NCI-H748 (cell line): ENCODE data around the gene WIZ.

Experiments used
- DNase-seq: peaks from one replicate; lab custom pipeline; 2025; ENCODE audit not compliant: unreplicated experiment; lab: John Stamatoyannopoulos, UW

WIZ gene

DNA sequence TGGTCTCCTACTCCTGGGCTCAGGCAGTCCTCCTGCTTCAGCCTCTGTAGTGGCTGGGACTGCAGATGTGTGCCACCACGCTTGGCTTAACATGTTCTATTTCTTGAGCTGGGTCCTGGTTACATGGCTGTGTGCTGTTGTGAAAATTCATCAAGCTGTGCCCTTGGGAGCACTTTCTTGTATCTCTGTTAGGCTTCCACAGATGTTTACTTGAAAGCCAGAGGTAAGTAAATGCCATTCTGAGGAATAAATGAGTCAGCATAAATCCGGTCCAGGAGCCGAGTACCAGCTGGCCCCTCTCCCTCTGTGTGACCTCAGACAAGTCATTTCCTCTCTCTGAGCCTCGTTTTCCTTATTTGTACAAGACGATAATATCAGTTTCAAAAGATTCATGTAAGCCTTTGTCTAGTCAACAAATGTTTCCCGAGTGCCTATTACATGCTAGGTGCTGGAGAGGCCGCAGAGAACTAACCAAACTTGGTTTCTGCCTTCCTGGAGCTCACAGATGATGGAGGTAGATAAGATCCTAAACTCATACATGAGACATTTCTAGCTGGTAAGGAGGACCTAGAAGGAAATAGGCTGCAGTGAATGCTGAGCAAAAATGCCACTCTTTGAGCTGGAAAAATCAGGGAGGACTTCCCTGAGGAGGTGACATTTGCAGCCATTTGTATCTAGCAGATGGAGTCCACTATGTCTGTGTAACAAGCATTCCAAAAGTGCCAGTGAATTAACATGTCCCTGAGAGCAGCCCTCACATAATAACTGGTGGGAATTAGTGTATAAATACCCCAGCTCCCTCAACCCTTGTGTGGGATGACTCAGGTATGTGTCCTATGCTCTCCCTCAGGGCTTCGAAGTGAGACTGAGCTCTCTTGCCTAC lies 17.3 kb upstream of the WIZ start:
- no peak for DNase-seq

DNA sequence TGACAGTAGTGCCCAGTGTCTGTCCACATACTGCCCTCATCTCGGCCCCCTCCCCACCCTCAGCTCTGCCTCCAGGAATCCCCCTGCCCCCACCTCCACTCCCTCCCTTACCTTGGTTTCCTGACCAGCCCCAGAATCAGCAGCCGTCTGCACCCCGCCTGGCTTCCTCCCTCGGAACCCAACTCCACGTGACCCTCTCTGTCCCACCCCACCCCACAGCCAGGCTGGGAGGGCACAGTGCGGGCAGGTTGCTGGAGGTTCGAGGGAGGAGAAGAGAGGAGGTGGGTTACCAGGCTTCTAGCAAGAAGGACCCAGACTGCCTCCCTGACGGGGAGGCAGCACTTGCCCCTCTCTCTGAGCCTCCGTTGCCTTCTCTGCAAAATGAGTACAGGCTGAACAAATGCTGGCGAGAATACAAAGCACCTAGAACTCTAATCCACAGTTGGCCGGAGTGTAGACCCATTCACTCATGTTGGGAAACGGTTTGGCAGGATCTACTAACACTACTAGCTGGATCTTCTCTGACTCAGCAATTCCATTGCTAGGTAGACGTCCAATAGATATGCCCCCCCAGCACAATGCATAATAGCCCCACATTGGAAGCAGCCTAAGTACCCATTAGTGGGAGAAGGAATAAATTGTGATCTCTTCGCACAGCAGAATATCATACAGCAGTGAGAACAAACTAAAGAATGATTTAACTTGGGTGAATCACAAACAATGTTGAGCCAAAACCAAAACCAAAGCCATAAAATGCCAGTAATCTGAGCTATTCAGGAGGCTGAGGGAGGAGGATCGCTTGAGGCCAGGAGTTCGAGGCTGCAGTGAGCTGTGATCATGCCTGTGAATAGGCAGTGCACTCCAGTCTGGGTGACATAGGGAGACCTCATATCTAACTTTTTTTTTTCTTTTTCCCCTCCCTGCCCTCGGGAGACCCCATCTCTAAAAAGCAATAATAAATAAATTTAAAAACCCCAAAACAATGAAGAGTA lies 14.9 kb upstream of the WIZ start, which contains the start of gene RASAL3:
Gene RASAL3 (minus strand): TSS at position 151 of the 992 bp plus-strand sequence. CDS start 186 bp downstream, outside the sequence.
- no peak for DNase-seq

DNA sequence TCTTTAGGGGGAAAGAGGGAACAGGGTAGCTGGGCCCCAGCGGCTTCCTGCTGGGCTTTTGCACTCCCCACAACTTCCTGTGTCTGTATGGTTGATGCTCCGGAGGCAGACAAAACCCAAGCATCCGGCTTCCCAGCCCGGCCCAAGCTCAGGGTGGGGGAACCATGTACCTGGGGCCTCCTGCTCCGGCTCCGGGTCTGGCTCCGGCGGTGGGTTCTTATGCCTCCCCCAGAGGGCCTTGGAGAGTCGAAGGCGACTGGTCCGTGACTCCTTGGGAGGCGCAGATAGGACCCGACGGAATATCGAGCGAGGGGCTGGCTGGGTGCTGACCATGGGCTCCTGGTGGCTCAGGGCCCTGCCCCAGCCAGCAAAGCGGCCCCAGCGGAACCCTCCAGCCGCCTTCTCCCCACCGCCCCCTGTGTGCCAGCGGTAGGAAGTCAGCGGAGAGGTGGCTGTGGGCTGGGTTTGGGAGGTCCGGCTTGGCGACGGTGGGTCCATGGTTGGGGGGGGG lies 14.2 kb upstream of the WIZ start:
- no peak for DNase-seq

DNA sequence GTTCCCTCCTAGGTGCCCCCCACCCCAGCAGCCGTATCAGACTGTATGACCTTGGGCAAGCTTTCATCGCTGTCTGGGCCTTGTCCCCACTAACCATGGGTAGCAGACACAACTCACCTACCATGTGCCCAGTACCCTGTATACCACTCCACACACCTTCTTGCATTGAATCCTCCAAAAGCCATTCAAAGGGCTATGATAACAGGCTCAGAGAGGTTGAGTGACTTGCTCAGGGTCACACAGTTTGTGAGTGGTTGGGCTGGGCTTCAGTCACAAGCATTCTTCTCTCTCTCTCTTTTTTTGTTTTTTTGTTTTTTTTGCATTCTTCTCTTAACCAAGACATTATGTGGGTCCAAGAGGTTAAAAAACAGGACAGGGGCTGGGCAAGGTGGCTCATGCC lies 11.9 kb upstream of the WIZ start:
- no peak for DNase-seq

DNA sequence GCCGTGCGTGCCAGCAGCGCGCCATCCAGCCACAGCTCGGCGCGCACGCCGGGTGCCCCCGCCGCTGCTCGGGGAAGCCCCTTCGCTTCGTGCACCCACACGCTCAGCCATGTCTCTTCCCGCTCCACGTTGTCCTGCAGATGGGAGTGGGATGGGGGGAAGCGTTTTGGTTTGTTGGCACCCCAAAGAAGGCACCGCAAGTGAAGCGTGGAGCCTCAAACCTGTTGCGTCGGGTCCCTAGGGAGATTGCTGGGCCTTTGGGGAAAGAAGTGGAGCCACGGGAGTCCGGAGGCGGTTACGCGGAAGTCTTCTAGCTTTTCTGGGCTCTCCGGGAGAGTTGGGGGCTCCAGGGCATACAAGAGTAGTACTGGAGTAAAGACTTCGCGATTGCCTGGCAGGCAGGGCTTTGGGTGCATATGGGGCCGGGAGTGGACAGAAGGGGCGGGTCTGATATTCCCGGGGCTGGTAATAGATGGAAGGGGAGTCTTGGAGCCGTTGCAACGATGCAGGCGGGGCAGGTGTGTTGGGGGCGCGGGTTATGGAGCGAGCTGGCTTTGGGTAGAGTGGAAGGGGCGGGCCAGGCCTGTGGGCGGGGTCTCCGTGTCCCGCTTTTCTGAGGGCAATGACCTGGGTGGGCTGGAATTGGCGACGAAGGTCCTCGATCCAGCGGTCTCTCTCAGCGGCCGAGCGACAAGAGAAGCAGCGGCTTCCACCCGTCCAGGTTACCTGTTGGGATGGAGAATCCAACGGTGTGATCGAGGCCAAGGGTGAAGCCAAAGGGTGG lies 8.1 kb upstream of the WIZ start:
- peak; percentile 16 for DNase-seq

DNA sequence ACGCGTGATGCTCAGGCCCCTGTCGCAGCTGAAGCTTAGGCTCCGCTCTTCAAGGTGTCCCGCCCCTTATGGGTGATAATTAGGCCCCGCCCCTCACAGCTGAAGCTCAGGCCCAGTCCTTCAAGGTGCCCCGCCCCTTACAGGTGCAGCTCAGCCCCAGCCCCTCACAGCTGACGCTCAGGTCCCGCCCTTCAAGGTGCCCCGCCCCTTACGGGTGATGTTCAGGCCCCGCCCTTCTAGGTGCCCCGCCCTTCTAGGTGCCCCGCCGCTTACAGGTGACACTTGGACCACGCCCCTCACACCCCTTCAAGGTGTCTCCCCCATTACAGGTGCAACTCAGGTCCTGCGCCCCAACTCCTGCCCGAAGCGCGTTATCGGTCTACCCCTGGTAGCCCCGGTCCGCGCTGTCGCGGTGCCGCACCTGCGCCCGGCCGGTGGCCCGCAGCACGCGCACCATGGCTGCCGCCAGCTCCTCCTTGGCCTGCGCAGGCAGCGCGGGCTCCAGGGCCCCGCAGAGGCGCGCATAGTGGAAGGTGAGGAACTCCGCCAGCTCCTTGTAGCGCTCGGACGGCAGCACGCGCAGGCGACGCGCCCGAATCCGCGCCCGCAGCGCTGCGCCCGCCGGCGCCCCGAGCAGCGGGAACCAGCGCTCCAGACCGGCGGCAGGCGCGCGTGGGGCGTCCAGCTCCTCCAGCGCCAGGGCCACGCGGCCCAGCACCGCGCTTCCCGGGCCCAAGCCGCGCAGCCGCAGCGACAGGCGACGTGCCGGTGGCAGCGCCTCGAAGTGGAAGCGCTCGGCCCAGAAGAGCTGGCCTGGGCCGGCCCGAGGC lies 7.3 kb upstream of the WIZ start:
- peak; percentile 94 for DNase-seq

DNA sequence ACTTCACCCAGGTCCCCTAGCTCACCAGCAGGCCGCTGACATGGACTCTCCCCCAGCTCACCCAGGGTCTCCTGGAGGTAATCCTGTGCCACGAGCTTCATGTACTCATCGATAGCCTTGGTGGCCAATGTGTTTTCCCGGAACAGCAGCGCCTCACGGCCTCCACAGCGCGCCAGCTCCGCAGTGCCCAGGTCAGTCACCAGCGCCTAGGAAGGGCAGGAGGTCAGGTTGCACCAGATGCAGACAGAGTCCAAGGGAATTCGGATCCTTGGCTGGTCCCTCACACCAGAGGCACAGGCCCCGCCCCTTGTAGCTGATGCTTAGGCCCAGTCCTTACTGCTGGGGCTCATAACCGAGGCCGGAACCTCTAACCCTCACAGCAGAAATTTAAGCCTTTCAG lies 6.7 kb upstream of the WIZ start:
- no peak for DNase-seq

DNA sequence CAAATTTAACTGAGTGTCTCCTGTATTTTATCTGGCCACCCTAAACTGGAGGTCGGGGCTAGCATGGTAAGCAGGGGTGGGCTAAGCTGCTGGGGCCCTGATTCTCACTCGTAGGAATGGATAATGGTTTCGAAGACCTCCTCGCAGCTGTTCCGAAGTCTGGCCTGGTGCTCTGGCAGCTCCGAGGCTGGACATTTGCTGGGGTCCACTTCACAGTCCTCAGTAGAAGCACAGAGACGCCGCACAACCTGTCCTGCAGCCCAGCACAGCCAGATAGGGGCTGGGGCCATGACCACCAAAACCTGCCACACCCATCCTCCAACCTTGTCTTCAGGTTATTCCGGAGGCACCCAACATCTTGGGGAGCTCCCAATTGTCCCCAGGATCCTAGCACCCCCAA lies 6.2 kb upstream of the WIZ start:
- DNase-seq = no peak

DNA sequence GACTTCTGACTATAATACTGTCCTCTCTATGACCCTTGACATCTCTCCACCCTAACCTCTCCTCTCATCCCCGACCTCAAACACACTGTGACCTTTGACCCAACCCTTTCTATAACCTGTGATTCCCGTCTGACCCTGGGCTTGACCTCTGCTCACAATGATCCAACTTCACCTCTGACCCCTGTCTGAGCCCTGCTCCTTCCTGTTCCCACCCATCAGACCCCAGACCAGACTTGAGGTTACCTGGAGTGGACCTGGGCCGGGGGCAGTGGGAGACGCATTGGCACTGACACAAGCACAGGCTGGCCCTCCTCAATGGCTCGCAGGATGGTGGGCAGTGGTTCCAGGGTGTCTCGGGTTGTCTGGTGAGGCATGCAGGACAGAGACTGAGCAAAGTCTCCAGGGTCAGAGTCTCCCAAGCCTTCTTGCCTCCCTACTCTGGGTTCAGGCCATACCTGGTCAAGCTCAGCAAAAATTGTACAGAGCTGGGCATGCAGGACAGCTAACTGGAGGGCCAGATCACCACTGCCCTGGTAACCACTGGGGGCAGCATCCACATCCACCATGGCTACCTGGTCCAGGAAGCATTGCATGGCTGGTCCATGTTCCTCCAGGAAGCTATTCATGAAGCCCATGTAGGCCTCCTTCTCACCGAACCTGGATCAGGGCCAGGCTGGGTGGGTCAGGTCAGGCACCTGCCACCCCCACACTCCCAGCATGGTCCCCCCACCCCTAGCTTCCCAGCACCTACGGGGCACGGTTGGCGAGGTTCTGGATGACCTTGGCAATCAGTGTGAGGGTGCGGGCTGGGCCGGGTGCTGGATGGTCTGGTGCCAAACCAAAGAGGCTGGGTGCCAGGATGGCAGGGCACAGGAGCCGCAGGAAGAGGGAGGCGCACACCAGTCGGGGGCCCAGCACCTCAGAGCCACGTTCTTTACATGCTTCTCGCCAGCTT lies 4.4 kb upstream of the WIZ start:
- DNase-seq = no peak

DNA sequence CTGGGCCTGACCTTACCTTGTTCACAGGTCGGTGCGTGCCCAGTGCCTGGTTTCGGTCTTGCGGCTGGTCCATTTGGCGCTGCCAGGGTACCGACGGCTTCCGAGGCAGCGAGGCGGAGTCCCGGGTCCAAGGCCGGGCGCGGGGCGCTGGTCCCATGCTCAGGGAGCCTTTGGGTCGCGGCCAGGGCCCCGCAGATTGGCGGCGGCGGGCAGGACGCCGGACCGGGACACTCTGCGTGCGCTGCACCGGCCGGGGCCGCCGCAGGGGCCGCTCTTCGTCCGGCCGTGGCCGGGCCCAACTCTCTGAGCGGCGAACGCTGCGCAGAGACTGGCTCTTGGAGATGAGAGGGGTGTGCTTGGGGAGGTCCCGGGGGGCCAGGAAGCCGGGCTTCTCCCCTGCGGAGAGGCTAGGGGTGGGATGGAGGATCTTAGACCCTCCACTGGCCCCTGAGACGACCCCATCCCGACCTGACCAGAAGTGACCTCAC lies 3.4 kb upstream of the WIZ start:
- no peak for DNase-seq

DNA sequence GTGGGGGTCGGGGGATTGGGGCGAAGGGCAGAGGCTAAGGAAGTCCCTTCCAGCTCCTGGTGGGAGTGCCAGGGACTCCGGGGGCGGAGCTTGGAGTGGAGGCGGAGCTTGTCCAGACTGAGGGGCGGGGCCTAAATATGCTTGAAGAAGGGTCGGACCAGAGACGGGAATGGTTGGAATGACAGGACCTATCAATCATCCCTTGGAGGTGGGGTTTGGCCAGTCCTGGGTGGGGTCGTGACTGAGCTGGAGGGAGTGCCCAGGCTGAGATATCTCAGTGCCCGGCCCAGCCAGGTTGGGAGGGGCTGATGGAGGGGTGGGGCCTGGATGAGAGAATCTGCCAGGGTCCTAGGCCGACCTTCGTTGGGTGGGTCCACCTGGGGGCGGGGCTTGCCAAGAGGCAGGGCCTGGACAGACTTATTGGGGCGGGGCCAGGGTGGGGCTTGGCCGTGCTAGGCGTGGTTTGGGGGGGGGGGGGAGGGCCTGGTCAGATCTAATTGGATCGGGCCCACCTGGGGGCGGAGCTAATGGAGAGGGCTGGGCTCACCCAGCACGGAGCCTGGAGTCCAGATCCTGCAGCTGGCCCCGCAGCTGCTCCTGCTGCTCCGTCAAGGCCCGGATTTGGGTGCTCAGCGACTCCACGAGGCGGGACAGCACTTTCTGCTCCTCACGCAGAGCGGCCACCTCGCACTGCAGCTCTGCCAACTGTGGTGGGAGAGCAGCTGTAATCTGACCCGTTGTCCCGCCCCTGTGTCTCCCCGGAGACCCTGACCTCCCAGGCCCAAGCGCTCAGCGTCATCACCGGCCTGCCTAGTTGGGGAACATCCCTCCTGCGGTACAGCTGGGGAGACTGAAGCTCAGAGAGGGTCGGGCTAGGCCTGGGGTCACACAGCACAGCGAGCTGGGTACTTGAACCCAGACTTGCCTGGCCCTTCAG lies 2.6 kb upstream of the WIZ start:
- peak; percentile 79 for DNase-seq

DNA sequence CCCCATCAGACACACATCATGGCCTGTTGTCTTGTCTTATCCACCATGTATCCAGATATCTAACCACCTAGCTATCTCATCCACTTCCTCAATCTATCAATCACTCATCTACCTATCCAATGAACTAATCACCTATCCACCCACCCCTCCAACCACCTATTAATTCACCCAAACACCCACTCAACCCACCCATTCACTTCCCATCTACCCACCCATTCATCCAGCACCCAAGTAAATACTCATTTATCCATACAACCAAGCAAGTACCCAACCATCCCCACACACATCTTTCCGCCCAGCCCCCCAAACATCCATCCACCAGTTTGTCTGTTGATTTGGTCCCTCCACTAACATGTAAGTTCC lies 753 bp upstream of the WIZ start:
- DNase-seq = no peak

DNA sequence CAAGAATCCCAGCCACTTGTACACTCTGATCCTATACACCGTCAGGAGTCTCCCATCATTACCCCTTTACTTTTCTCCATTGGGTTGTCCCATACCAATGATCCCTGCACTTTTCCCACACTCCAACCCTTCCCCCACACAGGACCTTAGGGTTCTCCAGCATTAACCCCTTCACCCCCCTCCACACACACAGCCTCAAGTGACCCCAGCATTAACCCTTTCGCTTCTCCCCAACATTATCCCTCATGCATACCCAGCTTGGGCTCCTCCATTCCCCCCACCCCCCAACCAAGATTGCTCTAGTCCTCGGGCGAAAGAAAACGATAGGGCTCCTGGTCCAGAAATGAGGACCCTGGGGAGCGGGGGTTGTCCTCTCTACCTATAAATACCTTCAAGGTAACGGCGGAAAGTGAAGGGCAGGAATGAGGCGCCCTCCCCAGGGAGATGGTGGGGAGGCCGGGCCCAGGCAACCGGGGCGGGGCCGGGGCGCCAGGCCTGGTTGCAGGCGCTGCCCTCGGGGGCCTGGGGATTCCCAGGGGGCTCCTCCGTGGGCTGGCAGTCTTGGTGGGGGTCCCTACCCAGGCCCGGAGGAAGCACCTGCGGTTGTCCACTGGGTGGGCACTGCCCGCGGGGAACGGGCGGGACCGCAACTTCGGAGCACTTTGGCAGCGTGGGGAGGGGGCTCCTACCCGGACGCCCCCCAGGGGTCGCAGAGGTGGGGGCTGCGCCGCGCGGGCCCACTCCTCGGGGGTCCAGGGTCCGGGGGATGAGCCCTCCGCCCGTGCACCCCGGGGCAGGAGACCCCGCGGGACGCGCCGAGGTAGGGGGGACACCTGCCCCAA lies 757 bp downstream of the WIZ start:
- DNase-seq = peak; percentile 17

DNA sequence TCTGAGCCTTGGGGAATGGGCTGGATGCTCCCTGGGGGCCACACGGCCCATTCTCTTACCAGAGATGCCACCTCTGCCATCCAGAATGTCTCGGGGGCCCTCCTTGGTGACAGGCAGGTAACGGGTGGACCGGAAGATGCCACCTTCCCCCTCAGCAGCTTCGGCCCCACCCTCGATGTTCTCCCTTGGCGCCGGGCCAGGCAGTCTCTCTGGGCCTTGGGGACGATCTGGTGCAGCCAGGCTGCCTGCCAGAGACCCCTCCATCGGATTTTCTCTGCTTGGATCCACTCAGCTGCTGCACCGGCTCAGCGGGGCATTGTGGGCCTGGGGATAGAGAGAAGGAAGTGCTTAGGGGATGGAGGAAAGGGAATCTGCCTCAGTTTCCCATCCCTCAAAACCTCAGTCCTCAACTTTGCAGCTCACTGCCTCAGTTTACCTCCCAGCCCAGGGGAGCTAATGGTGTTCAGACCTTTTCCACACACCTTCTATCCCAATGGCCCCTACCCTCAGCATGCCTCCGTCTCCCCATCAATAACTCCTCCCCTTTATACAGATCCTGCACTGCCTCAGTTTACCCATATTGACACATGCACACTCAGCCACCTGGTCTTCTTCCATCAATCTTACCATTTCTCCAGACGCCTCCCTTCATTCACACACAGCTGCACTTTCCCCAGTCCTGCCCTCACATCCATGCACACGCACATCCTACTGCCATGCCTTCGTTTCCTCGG lies 1.5 kb downstream of the WIZ start:
- no peak for DNase-seq

DNA sequence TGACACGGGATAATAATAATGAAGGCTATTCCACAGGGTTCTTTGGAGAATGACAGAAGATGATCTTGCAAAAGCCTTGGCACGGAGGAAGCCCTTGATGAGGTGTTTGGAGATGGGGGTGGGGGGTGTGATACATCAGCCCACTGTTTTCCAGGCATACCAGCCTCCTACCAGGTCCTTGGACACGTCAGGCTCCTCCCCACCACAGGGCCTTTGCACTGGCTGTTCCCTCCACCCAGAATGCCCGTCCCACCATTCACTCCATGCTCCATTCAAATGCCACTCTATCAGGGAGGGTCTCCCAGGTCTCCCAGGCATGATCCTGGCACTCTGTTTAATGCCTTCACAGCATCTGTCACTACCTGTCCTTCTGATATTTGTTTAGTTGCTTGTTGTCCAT lies 2.7 kb downstream of the WIZ start:
- no peak for DNase-seq

DNA sequence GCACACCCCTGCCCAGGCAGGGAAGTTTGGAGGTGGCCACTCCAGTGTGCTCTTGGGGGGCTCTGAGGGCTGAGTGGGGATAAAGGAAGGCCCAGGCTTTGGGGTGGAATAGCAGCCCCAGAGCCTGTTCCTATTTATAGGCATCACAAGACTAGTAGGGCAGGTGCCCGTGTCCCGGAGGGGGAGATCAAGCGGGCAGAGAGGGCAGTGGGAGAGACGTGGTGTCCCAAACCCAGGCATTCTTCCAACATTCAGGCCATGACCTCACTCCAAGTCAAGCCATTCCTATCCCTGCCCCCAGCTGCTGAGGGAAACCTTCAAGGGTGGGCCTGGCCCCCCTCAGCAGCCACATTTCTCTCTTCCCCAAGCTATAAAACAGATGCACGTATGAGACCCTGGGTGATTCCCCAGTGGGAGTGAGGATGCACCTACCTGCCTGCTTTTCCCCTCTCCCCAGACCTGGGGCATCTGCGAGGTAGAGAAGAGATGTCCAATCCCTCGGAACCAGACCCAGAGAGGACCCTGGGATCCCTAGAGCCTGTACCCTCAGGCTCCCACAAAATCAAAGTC lies 3.9 kb downstream of the WIZ start:
- DNase-seq = no peak
